ENCODE data around the gene RAET1L. TPM values are rescaled to one million over a fixed set of nuclear protein-coding genes. Genes with fewer than 3 reads are reported as not detected.

Gene RAET1L
- total and polyA plus RNA-seq, 2 donors (not counting 1 experiment from before 2014, with no cell fraction given), result not detected

DNA sequence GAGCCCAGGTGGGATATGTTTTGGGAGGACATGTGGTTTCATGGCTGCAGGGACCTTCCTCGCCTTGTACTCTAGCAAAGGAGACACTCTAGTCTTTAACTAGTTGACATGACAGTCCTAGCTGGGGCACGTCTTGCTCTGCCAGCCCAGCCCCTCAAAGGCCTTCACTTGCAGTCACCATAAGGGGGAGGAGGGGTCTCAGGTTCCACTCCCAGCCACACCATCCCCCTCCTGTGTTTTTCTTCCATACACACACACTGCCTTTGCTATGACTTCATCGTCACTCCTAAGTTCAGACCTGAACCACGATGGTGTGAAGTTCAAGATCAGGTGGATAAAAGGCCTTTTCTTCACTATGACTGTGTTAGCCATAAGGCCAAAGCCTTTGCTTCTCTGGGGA, 48.1 kb downstream of the RAET1L start:
- Histone ChIP-seq H2AFZ (ENCODE audit: insufficient read depth, low read depth, low read length, poor library complexity, severe bottlenecking) (no peak overlapping the region), H3K36me3 (replicated peaks in 1 of 2; ENCODE audit: control extremely low read depth in 1 of 2, control insufficient read depth in 1 of 2, extremely low read depth in 1 of 2, insufficient read depth in 2 of 2, low read length in 1 of 2) (no peaks in the 10 kb centered on the region), H3K27ac (ENCODE audit: low read length in 2 of 2) (no peak overlapping the region), H3K27me3 (replicated peaks in 1 of 4; ENCODE audit: control extremely low read depth in 1 of 4, control insufficient read depth in 3 of 4, insufficient read depth in 4 of 4, low read length in 3 of 4) (peaks cover 0 to 50% (median 26%) of the 10 kb centered on the region in 4 experiments), H3K9ac (ENCODE audit: low read length) (no peak overlapping the region), H3K4me1 (ENCODE audit: control insufficient read depth in 2 of 2, insufficient read depth in 2 of 2, low read length in 2 of 2) (peaks cover 0 to 3% of the 10 kb centered on the region in 2 donors), H3K79me2 (ENCODE audit: control insufficient read depth, insufficient read depth, low read length) (no peaks in the 10 kb centered on the region), H4K20me1 (ENCODE audit: control insufficient read depth, insufficient read depth, low read length, poor library complexity, severe bottlenecking) (no peaks in the 10 kb centered on the region), H3K4me2 (replicated peaks; ENCODE audit: low read depth, low read length, poor library complexity, severe bottlenecking) (no peak overlapping the region), H3K9me3 (ENCODE audit: control extremely low read depth in 1 of 3, control insufficient read depth in 2 of 3, insufficient read depth in 1 of 3, low read length in 2 of 3) (peaks cover 0 to 4% (median 0%) of the 10 kb centered on the region in 3 donors), H3K4me3 (ENCODE audit: control extremely low read depth in 1 of 5, extremely low read depth in 1 of 5, insufficient read depth in 1 of 5, low read depth in 2 of 5, low read length in 4 of 5) (no peak overlapping the region)
- H3K27me3 Mint-ChIP-seq, result peaks cover 67% of the 10 kb centered on the region
- H3K4me3 Mint-ChIP-seq, result no peak overlapping the region
- no peaks in the 10 kb centered on the region for H3K4me1 Mint-ChIP-seq
- CTCF ChIA-PET, result no interaction called here
- intact Hi-C loops (cut with micrococcal nuclease), result no loop called here
- DNase-seq (no peak), ATAC-seq (ENCODE audit: low read depth) (no peak)
- no peak overlapping the region for H3K27ac Mint-ChIP-seq
- TF ChIP-seq, protein P1, sequence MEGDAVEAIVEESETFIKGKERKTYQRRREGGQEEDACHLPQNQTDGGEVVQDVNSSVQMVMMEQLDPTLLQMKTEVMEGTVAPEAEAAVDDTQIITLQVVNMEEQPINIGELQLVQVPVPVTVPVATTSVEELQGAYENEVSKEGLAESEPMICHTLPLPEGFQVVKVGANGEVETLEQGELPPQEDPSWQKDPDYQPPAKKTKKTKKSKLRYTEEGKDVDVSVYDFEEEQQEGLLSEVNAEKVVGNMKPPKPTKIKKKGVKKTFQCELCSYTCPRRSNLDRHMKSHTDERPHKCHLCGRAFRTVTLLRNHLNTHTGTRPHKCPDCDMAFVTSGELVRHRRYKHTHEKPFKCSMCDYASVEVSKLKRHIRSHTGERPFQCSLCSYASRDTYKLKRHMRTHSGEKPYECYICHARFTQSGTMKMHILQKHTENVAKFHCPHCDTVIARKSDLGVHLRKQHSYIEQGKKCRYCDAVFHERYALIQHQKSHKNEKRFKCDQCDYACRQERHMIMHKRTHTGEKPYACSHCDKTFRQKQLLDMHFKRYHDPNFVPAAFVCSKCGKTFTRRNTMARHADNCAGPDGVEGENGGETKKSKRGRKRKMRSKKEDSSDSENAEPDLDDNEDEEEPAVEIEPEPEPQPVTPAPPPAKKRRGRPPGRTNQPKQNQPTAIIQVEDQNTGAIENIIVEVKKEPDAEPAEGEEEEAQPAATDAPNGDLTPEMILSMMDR (IDR thresholded peaks at IDR 0.05), result no peak
- TF ChIP-seq EZH2 (IDR thresholded peaks at IDR 0.05; ENCODE audit: borderline replicate concordance, insufficient read depth, low read depth, low read length, poor library complexity, severe bottlenecking), result no peak
- 84% methylated on average over 4 of the region's 4 CpGs for WGBS (ENCODE audit: insufficient coverage)
- POLR2A ChIA-PET, result no interaction called here
- no peaks in the 10 kb centered on the region for H3K9me3 Mint-ChIP-seq (ENCODE audit: insufficient read depth)

DNA sequence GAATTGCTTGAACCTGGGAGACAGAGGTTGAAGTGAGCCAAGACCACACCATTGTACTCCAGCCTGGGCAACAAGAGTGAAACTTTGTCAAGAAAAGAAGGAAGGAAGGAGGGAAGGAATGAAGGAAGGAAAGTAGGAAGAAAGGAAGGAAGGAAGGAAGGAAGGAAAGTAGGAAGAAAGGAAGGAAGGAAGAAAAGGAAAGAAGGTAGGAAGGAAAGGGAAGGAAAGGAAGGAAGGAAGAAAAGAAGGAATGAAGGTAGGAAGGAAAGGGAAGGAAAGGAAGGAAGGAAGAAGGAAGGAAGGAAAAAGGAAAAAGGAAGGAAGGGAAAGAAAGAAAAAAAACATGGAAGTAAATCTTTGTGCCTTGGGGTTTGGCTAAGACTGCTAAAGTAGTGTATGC, 49.9 kb downstream of the RAET1L start:
- peaks cover 67% of the 10 kb centered on the region for H3K27me3 Mint-ChIP-seq
- CTCF ChIA-PET, result no interaction called here
- H2AFZ ChIP-seq (ENCODE audit: insufficient read depth, low read depth, low read length, poor library complexity, severe bottlenecking), result no peak overlapping the region
- DNase-seq (no peak), ATAC-seq (ENCODE audit: low read depth) (no peak)
- H3K27ac ChIP-seq (ENCODE audit: low read length in 2 of 2), result no peak overlapping the region
- H4K20me1 ChIP-seq (ENCODE audit: control insufficient read depth, insufficient read depth, low read length, poor library complexity, severe bottlenecking), result no peaks in the 10 kb centered on the region
- H3K36me3 ChIP-seq (replicated peaks in 1 of 2; ENCODE audit: control extremely low read depth in 1 of 2, control insufficient read depth in 1 of 2, extremely low read depth in 1 of 2, insufficient read depth in 2 of 2, low read length in 1 of 2), result no peaks in the 10 kb centered on the region
- H3K4me3 Mint-ChIP-seq, result no peak overlapping the region
- no peaks in the 10 kb centered on the region for H3K79me2 ChIP-seq (ENCODE audit: control insufficient read depth, insufficient read depth, low read length)
- TF ChIP-seq, protein P1 (IDR thresholded peaks at IDR 0.05), result no peak
- TF ChIP-seq EZH2 (IDR thresholded peaks at IDR 0.05; ENCODE audit: borderline replicate concordance, insufficient read depth, low read depth, low read length, poor library complexity, severe bottlenecking), result no peak
- POLR2A ChIA-PET, result no interaction called here
- H3K27ac Mint-ChIP-seq, result no peak overlapping the region
- H3K27me3 ChIP-seq (replicated peaks in 1 of 4; ENCODE audit: control extremely low read depth in 1 of 4, control insufficient read depth in 3 of 4, insufficient read depth in 4 of 4, low read length in 3 of 4), result peaks cover 0 to 45% (median 19%) of the 10 kb centered on the region in 4 experiments
- H3K4me2 ChIP-seq (replicated peaks; ENCODE audit: low read depth, low read length, poor library complexity, severe bottlenecking), result no peak overlapping the region
- no peaks in the 10 kb centered on the region for H3K4me1 Mint-ChIP-seq
- H3K4me3 ChIP-seq (ENCODE audit: control extremely low read depth in 1 of 5, extremely low read depth in 1 of 5, insufficient read depth in 1 of 5, low read depth in 2 of 5, low read length in 4 of 5), result no peak overlapping the region
- peaks cover 0 to 3% of the 10 kb centered on the region in 2 donors for H3K4me1 ChIP-seq (ENCODE audit: control insufficient read depth in 2 of 2, insufficient read depth in 2 of 2, low read length in 2 of 2)
- no peak overlapping the region for H3K9ac ChIP-seq (ENCODE audit: low read length)
- intact Hi-C loops (cut with micrococcal nuclease), result no loop called here
- no peaks in the 10 kb centered on the region for H3K9me3 Mint-ChIP-seq (ENCODE audit: insufficient read depth)
- peaks cover 0 to 4% (median 0%) of the 10 kb centered on the region in 3 donors for H3K9me3 ChIP-seq (ENCODE audit: control extremely low read depth in 1 of 3, control insufficient read depth in 2 of 3, insufficient read depth in 1 of 3, low read length in 2 of 3)

Data from B cell (primary cell).